GM18858 (cell line): ENCODE data around the gene MCM3AP.
"Not testable (repeated sequence)": the region's sequence is repeated elsewhere in the genome, so short reads cannot be mapped to it uniquely, and the experiment has no call there.

Experiments
- ATAC-seq: cut with Tn5 transposase; IDR thresholded peaks from one replicate; pipeline ENCODE4 v1.9.1; 2021; ENCODE audit not compliant: unreplicated experiment

Gene MCM3AP

DNA sequence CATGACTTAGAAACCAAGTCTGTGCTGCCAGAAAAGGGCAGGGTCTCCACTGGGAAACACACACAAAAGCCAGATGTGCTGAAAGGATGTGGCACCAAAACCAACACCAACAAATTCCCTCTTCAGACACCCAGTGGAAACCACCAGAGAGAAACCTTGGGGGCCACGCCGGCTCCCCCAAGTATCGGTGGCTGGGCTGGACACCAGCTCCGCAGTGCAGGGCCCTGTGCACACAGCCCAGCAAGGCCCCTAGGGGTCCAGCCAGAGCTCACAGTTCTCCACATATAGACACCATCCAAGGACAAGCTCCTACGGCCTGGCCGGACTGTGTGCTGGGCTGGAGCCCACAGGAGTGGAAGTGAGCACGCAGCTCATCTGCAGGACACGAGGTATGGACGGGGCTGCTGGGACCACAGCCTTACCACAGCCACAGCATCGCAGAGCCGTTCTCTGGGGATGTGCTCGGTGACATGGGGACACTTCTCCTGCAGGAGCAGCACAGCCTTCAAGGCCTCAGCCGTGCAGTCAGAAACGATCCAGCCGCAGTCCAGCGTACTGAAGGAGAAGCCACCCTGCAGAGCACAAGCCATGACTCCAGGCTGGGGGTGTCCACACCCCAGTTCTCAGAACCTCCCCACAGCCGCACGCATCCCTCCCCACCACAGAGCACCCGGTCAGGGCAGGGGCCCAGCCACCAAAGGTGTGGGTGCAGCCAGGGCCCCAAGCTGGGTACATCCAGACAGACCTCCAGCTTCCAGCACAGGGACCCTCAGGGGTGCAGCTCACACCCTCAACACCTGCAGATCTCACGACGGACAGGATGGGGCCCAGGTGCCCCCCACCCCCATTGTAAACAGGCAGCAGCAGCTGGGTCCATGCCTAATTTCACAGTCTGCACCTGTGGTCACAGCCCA lies 78.1 kb downstream of the MCM3AP start:
- no peak for ATAC-seq

DNA sequence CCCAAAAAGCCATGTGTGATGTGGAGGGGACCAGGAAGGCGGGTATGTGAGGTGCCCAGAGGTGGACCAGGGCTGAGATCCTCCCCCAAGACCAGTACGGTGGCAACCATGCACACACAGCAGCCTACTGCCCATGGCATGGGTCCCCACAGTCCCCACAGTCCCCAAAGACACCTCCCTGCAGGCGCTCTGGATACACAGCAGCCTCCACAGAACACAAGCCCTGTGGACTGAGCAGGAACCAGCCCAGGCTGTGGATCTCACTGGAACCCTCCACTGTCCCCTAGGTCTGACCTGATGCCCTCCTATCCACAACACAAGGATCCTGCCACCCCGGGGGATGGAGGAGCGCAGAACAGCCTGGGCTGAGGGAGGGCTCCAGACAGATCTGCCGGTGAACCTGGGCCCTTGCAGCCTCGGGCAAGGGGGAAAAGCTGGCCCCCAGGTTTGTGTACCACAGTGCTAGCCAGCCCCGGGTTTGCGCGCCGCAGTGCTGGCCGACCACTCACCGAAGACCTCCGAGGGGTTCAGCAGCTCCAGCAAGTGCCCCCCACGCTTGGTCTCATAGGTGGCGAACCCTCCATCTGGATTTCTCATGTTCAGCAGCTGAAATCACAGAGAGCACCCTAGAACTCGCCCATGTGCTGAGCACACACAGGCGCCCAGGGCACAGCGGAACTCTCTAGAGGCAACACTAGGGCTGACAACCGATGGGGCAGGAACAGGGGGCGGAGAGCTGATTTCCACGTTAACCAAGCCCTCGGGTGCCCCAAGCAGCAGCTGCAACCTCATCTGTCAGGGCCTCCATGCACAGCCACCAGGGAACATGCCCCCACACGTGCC lies 79.0 kb downstream of the MCM3AP start:
- ATAC-seq = no peak

DNA sequence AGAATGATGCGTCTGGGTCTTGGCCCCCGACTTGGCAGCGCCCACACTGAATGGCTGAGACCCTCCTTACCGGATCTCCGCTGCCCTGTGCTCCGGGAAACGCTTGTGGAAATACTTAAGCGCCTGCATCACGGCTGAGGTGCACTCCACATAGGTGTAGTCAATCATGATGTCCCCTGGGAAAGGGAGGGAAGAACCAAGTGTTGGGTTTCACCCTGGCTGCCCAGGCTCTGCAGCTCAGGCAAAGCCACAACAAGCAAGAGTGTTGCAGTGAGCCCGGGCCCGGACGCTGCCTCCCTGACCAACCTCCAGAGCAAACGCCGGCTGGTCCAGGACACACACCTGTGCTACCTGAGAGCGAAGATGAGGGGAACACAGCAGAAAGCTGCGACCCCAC lies 79.6 kb downstream of the MCM3AP start:
- no peak for ATAC-seq

DNA sequence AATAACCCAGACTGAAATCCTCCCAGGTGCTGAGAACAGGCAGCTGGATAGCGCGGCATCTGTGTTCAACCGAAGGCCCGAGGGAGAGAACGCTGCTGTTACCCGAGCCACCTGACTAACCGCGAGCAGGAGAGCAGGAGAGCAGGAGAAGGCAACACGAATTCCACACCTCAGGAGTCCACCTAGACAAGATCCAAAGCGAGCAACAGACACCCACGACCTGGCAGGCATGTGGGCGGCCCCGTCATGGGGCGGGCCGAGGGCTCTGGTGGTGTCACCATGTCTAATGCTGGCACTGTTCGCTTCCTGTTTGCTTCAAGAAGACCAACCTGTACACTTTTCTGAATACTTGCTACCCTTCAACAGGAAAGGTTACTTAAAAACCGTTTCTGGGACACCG lies 80.2 kb downstream of the MCM3AP start:
- no peak for ATAC-seq

DNA sequence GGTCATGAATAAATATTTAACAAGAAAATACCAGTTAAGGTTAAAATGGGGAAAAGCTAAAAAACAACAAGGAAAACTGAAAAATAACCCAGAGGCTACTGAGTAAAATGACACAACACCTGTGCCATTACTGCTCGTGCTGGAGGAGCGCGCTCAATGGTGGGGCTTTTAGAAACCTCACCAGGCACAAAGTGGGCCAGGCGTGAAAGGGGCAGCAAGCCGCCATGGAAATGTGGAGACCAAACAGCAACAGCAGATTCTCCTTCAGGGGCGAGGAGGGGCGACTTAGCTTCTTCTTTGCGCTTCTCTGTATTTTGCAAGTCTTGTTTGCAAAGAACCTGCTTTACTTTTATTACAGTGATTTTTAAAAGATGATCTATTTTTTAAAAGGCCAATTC lies 82.2 kb downstream of the MCM3AP start:
- no peak for ATAC-seq

DNA sequence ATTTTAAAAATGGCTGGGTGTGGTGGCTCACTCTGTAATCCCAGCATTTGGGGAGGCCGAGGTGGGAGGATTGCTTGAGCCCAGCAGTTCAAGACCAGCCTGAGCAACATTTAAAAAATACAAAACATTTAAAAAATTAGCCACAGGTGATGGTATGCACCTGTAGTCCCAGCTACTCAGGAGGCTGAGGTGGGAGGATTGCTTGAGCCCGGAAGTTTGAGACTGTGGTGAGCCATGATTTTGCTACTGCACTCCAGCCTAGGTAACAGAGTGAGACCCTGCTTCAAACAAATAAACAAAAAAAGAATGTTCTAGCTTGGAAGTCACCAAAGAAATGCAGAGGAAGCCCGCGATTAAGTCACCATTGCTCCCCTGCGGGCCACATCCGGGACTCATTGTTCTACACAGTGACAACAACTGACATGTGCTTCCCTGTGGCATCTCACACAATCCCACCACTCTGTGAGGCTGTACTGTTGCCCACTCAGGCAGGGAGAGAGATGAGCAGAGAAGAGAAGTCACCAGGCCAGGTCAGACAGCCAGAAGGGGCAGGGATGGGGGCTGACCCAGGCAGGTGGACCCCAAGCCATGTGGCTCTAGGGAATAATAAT lies 82.7 kb downstream of the MCM3AP start:
- ATAC-seq = no peak

DNA sequence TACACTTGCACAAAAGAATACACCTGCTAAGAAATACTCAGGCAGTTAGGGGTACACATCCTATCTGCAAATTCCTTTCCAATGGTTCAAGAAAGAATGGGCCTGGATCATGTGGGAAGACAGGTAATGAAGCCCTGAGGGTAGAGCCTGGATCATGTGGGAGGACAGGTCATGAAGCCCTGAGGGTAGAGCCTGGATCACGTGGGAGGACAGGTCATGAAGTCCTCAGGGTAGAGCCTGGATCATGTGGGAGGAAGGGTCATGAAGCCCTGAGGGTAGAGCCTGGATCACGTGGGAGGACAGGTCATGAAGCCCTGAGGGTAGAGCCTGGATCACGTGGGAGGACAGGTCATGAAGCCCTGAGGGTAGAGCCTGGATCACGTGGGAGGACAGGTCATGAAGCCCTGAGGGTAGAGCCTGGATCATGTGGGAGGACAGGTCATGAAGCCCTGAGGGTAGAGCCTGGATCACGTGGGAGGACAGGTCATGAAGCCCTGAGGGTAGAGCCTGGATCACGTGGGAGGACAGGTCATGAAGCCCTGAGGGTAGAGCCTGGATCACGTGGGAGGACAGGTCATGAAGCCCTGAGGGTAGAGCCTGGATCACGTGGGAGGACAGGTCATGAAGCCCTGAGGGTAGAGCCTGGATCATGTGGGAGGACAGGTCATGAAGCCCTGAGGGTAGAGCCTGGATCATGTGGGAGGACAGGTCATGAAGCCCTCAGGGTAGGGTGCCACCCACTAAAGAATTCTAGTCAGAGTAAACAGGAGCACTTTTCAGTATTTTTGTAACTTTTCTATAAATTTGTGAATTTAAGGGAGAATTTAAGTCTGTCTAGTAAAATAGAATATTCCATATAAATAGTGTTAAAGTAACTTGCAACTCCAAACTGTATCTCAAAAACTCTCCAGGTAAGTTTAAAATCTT lies 84.3 kb downstream of the MCM3AP start:
- ATAC-seq = not testable (repeated sequence)

DNA sequence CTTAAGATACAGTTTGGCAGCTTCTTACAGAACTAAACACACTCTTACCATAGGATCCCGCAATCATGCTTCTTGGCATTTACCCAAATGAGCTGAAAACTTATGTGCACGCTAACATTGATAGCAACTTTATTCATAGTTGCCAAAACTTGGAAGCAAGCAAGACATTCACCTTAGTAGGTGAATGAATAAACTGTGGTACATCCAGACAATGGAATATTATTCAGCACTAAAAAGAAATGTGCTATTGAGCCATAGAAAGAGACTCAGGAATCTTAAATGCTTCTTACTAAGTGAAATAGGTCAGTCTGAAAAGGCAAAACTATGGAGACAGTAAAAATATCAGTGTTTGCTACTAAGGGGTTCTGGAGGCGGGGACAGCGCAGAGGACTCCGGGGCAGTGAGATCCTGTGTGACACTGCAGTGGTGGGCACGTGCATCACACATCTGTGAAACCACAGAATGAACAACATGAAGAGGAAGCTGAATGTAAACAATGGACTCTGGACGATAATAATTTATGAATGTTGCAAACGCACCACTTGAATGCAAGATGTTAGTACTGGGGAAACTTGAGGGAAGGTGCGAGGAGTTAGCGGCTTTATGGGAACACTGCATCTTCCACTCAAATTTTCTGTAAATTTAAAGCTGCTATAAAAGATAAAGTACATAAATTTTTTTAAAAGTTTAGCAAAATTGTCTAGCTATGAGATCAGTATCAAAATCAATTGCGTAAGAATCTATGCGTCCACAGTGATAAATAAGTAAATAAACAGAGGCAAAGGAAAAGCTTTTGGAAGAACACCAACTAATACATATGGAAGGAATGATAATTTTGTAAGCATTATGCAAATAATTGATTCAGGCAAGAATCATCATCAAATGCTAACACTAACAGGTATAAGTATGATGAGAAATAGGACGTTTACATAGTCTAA lies 85.7 kb downstream of the MCM3AP start:
- ATAC-seq = no peak

DNA sequence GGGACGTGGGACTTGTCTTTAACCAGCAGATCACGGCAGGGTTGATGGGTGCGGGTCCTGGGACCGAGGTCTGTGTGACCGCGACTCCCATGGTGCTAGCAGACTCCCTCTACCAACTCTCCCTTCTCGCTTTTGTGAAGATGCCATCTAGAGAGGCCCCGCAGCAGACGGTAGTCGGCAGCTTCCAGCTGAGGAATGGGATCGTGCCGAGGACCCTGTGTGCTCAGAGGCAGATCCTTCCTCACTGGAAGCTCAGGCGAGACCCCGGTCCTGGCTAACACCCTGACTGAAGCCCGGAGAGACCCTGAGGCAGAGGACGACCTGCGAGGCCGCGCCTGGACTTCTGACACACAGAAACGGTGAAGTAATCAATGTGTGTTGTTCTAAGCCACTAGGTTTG lies 88.7 kb downstream of the MCM3AP start:
- ATAC-seq = no peak

DNA sequence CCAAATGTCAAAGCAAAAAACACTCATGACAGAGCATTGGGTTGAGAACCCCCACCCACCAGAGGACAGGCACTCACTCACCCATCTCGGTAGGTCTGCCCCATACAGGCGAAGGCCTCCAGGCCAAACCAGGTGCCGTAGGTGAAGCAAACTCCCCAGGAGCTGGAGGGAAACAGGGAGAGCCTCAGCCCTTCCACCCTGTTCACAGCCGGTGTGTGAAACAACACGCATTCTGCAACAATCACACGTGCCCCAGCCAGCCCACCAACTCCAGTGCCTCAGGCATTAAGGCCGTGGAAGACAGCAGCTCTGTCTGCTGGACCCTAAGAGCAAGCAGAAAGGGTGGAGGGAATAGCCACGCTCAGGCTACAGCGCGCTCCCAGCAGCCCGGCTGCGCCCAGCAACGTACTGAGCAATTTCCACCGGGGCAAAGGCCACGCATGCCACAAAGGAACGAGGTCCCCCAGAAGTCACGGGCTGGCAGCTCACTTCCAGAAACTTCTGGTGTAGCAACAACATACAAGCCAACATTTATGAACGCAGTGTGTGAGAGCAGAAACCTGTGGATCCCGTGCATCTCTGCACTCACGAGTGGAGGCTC lies 89.7 kb downstream of the MCM3AP start:
- no peak for ATAC-seq

DNA sequence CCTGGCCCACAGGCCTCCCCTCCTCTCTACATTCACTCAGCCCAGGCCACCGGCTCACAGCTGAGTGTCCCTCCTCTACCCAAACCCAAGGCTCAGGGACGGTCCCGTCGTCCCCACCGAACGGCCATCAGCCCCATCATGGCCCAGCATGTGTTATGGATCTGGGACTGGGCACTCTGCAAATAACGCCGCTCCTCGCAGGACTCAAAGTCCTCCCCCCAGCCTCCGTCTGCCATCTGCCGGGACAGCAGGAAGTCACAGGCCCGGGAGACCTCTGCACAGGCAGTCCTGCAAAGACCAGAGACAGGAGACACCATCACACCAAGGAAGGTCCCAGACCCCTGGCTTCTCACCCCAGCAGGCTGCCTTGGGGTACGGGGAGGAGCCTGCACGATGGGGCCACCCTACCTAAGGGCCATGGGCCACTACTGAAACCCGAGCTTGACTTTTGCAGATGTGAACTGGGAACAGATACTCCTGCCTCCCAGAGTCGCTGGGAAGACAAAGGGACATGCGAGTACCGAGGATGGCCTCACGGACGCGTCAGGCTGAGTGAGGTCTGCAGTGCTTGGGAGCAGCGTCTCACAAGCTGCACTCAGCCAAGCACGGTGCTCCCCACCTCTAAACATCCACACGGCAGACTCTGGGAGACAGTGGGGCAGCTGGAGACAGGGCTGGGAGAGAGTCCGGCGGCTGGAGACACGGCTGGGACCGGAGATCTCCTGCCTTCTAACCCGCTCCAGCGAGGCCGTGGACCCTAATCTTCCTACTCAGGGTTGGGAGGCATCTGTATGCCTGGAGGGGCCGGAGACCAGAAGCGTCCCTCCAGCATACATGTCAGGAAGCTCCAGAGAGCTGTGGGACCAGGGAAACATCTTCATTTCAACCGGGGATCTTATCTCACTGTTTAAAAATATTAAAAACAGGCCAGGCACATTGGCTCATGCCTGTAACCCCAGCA lies 90.8 kb downstream of the MCM3AP start:
- ATAC-seq = no peak

DNA sequence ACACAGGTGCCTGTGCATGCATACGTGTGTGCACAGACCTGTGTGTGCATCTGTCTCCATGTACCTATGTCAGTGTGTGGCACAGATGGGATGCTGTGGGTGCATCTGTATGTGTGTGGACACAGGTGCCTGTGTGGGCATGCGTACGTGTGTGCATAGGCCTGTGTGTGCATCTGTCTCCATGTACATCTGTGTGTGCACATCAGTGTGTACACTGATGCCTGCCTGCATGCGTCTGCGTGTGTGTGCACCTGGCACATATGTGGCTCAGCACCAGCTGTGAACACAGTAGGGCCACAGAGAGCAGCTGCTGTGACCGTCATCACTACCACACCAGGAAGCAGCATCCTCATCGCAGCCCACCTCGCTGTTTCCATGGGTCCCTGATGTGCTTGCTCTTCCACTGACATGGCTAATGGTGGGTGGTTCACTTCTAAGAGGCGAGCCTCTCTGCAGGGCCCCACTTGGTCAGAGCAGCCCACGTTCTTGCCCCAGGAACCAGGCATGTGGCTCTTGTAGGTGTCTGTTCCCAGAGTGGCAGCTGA lies 91.5 kb downstream of the MCM3AP start:
- ATAC-seq = no peak

DNA sequence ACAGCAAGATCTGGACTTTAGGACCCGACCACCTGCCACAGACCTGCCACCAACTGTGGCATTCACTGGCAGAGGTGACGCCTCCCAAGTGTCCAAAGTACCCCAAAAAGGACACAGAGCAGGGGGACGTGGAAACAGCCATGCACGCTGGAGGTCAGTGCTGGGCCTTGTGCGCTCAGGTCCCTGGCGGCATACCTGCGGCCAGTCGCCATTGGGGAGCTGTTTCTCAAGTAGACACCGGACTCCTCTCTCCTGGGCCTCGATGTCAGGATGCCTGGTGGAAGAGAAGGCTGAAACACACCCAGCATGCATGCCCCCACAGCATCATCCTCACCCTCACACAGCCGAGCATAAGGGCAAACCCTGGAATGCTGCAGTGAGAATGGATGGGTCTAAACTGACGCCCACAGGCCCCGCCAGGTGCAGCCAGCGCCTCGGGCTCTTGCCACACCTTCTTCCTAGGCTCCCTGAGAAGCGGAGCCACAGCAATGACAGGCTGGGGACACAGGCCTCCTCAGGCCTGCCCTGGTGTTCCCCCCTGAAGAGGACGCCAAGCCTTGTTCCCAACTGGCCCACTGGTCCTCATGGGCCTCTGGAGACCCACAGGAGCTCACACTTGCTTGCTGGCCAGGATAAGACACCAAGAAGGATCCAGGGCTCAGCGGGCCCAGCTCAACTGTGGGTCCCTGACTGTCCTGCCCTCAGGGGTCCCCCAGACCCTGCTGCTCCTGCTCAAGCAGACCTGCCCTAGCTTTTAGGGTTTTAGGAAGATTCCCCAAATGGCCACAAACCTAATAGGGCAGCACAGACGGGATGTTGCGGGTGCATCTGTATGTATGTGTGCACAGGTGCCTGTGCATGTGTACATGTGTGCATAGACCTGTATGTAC lies 93.5 kb downstream of the MCM3AP start:
- ATAC-seq = no peak

DNA sequence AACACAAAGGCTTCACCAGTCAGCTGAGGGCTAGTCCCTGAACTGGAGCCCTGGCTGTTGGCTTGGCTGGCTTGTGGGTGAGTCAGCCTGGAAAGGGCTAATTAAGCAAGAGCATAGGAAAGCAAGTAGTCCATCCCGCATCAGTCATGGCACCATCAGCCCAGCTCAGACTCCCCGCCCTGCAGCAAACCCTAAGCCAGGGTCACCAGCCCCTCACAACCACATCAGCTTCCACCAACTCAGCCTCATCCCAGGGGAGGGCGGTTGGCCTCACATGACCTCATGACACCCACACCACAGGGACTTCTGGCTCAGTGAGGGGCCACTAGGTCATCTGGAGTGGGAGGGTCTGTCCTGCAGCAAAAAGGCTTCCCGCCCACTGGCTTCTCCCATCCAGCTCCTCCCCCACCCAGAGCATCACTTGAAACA lies 94.1 kb downstream of the MCM3AP start:
- no peak for ATAC-seq

DNA sequence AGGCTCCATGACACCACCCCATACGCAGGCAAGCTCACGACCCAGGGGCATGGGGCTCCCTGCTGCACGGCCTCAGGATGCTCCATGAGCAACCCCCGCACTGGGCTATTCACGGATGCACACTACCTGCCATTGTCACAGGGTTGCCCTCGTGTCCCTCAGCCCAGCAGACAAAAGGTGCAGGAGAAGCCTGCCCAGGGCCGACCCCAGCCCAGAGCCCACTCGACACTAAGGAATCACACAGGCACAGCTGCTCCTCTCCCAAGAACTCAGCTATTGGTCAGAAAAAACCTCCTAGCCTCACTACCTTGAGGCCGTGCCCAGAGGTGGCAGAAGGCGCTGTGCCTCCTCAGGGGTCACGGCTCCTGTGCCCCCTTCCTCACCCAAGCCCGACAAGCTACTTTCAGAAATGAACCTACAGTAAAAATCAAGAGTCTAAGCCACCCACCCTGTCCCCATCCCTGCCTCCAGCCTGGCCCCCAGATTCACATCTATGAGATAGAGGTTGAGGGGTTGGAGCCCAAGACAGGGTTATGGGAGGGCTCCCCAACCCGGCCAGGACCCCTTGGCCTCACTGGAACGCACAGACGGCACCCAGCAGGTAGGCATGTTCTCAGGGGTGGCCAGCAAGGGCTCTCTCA lies 94.8 kb downstream of the MCM3AP start:
- ATAC-seq = no peak

DNA sequence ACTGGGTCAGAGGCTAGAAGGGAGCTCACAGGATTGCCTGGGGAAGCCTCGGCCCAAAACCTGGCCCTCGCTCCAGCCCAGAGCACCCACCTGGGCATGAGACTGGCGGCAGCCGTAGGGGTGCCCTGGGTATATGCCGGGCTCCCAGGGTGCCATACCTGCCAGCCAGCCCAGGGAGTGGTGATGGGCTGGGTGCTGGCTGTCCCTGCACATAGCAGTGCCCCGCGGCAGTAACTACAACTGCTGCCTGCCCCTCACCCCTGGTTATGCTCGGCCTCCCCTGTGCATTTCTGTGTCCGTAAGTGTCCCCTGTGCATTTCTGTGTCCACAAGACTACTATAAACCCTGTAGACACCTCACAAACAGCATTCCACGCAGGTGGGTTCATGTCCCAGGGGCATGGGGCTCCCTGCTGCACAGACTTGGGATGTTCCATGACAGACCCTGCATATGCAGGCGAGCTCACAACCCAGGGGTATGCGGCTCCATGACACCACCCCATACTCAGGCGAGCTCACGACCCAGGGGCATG lies 95.4 kb downstream of the MCM3AP start:
- no peak for ATAC-seq
